A673 (cell line): ENCODE data around the gene FARP2.

Experiments used
- EZH2 ChIP-seq: fragments of 200-600 bp; sonication (generic); IDR thresholded peaks from 2 replicates; pipeline ENCODE4 v1.6.1; 2017; ENCODE audit warnings: borderline replicate concordance, low read depth, mild to moderate bottlenecking, mixed read lengths, antibody characterized with exemption, low read length; ENCODE audit not compliant: poor library complexity, severe bottlenecking
- TF ChIP-seq, protein P1 (sequence below): fragments of 300-800, 200-600 bp; sonication (generic); conservative IDR thresholded peaks from 2 replicates; pipeline ENCODE4 v1.5.1; 2017; ENCODE audit warnings: low read depth, mild to moderate bottlenecking, antibody characterized with exemption, low read length, moderate library complexity, mixed read lengths

GRCh38 chr2:241500016-241500415 is 143.9 kb downstream of the FARP2 start:
- TF ChIP-seq, protein P1, sequence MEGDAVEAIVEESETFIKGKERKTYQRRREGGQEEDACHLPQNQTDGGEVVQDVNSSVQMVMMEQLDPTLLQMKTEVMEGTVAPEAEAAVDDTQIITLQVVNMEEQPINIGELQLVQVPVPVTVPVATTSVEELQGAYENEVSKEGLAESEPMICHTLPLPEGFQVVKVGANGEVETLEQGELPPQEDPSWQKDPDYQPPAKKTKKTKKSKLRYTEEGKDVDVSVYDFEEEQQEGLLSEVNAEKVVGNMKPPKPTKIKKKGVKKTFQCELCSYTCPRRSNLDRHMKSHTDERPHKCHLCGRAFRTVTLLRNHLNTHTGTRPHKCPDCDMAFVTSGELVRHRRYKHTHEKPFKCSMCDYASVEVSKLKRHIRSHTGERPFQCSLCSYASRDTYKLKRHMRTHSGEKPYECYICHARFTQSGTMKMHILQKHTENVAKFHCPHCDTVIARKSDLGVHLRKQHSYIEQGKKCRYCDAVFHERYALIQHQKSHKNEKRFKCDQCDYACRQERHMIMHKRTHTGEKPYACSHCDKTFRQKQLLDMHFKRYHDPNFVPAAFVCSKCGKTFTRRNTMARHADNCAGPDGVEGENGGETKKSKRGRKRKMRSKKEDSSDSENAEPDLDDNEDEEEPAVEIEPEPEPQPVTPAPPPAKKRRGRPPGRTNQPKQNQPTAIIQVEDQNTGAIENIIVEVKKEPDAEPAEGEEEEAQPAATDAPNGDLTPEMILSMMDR, result no peak
- no peak for TF ChIP-seq EZH2
